ENCODE results near the gene NDE1. TPM values are rescaled to one million over a fixed set of nuclear protein-coding genes. Genes with fewer than 3 reads are reported as not detected.

Gene NDE1
- polyA plus RNA-seq, 1 donor (not counting 4 experiments of a cell fraction or from before 2014, with no cell fraction given): 37.8 TPM

DNA sequence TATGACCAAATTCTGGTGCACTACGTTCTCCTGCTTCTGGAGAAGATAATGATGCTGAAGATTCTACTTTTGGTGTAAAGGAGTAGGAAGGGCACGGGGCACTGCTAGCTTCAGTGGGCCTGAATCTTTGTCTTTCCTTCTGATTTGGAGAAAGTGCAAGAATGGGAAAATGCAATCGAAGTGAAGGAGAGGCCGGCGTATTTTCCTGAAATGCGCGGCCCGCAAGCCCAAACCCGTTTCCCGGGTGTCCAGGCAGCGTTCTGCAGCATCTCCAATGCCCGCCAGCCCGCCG, 372 bp upstream of the NDE1 start:
- H3K4me3 ChIP-seq (ENCODE audit: control insufficient read depth in 2 of 3, extremely low read depth in 1 of 3, insufficient read depth in 2 of 3, low read depth in 1 of 3, low read length in 3 of 3): peak overlapping the region; percentile 13 to 65 (median 51)
- peaks cover 50% of the 10 kb centered on the region for H3K4me1 ChIP-seq (ENCODE audit: control insufficient read depth, extremely low read depth, insufficient read depth, low read length)
- H4K20me1 ChIP-seq (ENCODE audit: control insufficient read depth, extremely low read depth, insufficient read depth, low read length): peaks cover 10% of the 10 kb centered on the region
- peak overlapping the region; percentile 80 for H2AFZ ChIP-seq (ENCODE audit: control insufficient read depth, low read length)
- peak overlapping the region; percentile 97 for H3K9ac ChIP-seq (ENCODE audit: control insufficient read depth, extremely low read depth, insufficient read depth, low read length)
- no peak for TF ChIP-seq EZH2 (IDR thresholded peaks at IDR 0.05; ENCODE audit: low read length)
- TF ChIP-seq, protein P1, sequence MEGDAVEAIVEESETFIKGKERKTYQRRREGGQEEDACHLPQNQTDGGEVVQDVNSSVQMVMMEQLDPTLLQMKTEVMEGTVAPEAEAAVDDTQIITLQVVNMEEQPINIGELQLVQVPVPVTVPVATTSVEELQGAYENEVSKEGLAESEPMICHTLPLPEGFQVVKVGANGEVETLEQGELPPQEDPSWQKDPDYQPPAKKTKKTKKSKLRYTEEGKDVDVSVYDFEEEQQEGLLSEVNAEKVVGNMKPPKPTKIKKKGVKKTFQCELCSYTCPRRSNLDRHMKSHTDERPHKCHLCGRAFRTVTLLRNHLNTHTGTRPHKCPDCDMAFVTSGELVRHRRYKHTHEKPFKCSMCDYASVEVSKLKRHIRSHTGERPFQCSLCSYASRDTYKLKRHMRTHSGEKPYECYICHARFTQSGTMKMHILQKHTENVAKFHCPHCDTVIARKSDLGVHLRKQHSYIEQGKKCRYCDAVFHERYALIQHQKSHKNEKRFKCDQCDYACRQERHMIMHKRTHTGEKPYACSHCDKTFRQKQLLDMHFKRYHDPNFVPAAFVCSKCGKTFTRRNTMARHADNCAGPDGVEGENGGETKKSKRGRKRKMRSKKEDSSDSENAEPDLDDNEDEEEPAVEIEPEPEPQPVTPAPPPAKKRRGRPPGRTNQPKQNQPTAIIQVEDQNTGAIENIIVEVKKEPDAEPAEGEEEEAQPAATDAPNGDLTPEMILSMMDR (optimal IDR thresholded peaks at IDR 0.05 in 1 of 3, IDR thresholded peaks at IDR 0.05 in 1 of 3, conservative IDR thresholded peaks at IDR 0.05 in 1 of 3; ENCODE audit: extremely low read depth in 1 of 3, insufficient read depth in 2 of 3, low read length in 3 of 3): no peak
- no peak for DNase-seq (ENCODE audit: low read depth, low spot score)
- peaks cover 2 to 14% of the 10 kb centered on the region in 2 experiments for H3K36me3 ChIP-seq (ENCODE audit: control insufficient read depth in 2 of 2, extremely low read depth in 1 of 2, insufficient read depth in 2 of 2, low read length in 2 of 2)
- peaks cover 45% of the 10 kb centered on the region for H3K79me2 ChIP-seq (ENCODE audit: control insufficient read depth, insufficient read depth, low read length)
- peaks cover 3% of the 10 kb centered on the region for H3K9me1 ChIP-seq (ENCODE audit: control insufficient read depth, extremely low read depth, insufficient read depth, low read length)
- no peak for FAIRE-seq
- peak overlapping the region; percentile 82 for H3K27ac ChIP-seq (ENCODE audit: control insufficient read depth, insufficient read depth, low read length)
- dilution Hi-C loops (cut with MboI; ENCODE audit: extremely low pct_ligation_motif_present, low sequenced_read_pairs): no loop called here
- no peaks in the 10 kb centered on the region for H3K27me3 ChIP-seq (ENCODE audit: control insufficient read depth, extremely low read depth, insufficient read depth, low read length)
- no peaks in the 10 kb centered on the region for H3K9me3 ChIP-seq (ENCODE audit: control insufficient read depth, low read depth, low read length)
- peak overlapping the region; percentile 93 for H3K4me2 ChIP-seq (ENCODE audit: control insufficient read depth, extremely low read depth, insufficient read depth, low read depth, low read length)

DNA sequence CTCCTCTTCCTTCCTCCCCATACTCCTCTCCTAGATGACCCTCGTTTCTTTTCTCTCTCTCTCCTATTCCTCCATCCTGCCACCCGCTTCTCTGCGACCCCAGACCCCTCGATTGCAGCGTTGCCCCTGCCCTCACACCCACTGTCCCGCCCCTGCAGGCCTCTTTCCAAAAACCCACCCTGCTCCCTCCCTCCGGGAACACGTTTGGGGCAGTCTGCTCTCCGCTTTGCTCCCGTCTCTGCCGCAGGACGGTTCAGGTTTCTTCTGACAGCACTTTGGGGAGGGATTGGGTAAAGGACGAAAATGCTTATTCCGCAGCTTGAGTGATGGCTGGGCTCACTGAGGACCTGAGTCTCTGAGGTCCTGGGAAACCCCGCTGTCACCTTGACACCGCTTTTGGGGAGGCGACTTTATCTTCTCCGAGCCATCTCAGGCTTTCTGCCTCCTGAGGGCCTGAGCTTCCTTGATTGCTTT, 690 bp downstream of the NDE1 start:
- FAIRE-seq (no peak), DNase-seq (ENCODE audit: low read depth, low spot score) (no peak)
- no peaks in the 10 kb centered on the region for H3K9me3 ChIP-seq (ENCODE audit: control insufficient read depth, low read depth, low read length)

More for the DNA sequence above, 690 bp downstream of the NDE1 start:
- H3K9me1 ChIP-seq (ENCODE audit: control insufficient read depth, extremely low read depth, insufficient read depth, low read length): peaks cover 3% of the 10 kb centered on the region
- peaks cover 42% of the 10 kb centered on the region for H3K4me1 ChIP-seq (ENCODE audit: control insufficient read depth, extremely low read depth, insufficient read depth, low read length)
- H3K79me2 ChIP-seq (ENCODE audit: control insufficient read depth, insufficient read depth, low read length): peaks cover 53% of the 10 kb centered on the region
- H2AFZ ChIP-seq (ENCODE audit: control insufficient read depth, low read length): peak overlapping the region; percentile 79
- H3K27ac ChIP-seq (ENCODE audit: control insufficient read depth, insufficient read depth, low read length): peak overlapping the region; percentile 88
- dilution Hi-C loops (cut with MboI; ENCODE audit: extremely low pct_ligation_motif_present, low sequenced_read_pairs): no loop called here
- peak overlapping the region; percentile 83 to 98 (median 96) for H3K4me3 ChIP-seq (ENCODE audit: control insufficient read depth in 2 of 3, extremely low read depth in 1 of 3, insufficient read depth in 2 of 3, low read depth in 1 of 3, low read length in 3 of 3)
- peak overlapping the region; percentile 94 for H3K4me2 ChIP-seq (ENCODE audit: control insufficient read depth, extremely low read depth, insufficient read depth, low read depth, low read length)
- TF ChIP-seq EZH2 (IDR thresholded peaks at IDR 0.05; ENCODE audit: low read length): no peak
- TF ChIP-seq, protein P1 (optimal IDR thresholded peaks at IDR 0.05 in 1 of 3, IDR thresholded peaks at IDR 0.05 in 1 of 3, conservative IDR thresholded peaks at IDR 0.05 in 1 of 3; ENCODE audit: extremely low read depth in 1 of 3, insufficient read depth in 2 of 3, low read length in 3 of 3): no peak
- H3K36me3 ChIP-seq (ENCODE audit: control insufficient read depth in 2 of 2, extremely low read depth in 1 of 2, insufficient read depth in 2 of 2, low read length in 2 of 2): peaks cover 3 to 18% of the 10 kb centered on the region in 2 experiments
- H3K27me3 ChIP-seq (ENCODE audit: control insufficient read depth, extremely low read depth, insufficient read depth, low read length): no peaks in the 10 kb centered on the region
- peak overlapping the region; percentile 97 for H3K9ac ChIP-seq (ENCODE audit: control insufficient read depth, extremely low read depth, insufficient read depth, low read length)
- peaks cover 10% of the 10 kb centered on the region for H4K20me1 ChIP-seq (ENCODE audit: control insufficient read depth, extremely low read depth, insufficient read depth, low read length)

Measured in keratinocyte (primary cell).